HT-29 (cell line): Measurements from ENCODE around the gene HARS2. TPM values are rescaled to one million over a fixed set of nuclear protein-coding genes. Genes with fewer than 3 reads are reported as not detected.
"Not testable (repeated sequence)": the region's sequence is repeated elsewhere in the genome, so short reads cannot be mapped to it uniquely, and the experiment has no call there.

Experiments
- DNase-seq: peaks from one replicate; pipeline ENCODE4 v3.0.0-alpha.2; 2015; ENCODE audit warnings: low spot score
- small RNA-seq: library from RNA; depleted of rRNA; stranded (forward); fragments of <200 nt; gene quantifications from one replicate; pipeline ENCODE3, GENCODE V24; 2014
- total RNA-seq: library from RNA; depleted of rRNA; stranded (reverse); fragments of >200 nt; shearing (Covaris generic); gene quantifications from 2 replicates; pipeline ENCODE4 v1.2.3, GENCODE V29; 2014; rRNA removed

The HARS2 gene
- total RNA-seq, 1 experiment from 2014 or later = 20.4 TPM

- peak; percentile 96 for DNase-seq
These were observed 9.2 kb downstream of the HARS2 start, which contains the start of gene ZMAT2 for GRCh38 chr5:140700177-140701144. Gene ZMAT2 (plus strand): TSS chr5:140700447. CDS start chr5:140700461, 14 bp downstream.

- DNase-seq = no peak
These were observed 16.6 kb downstream of the HARS2 start for GRCh38 chr5:140707812-140708211.

- not testable (repeated sequence) for DNase-seq
These were observed 17.5 kb downstream of the HARS2 start for GRCh38 chr5:140708787-140709186.

GRCh38 chr5:140710899-140711552 is 19.8 kb downstream of the HARS2 start:
- DNase-seq = peak; percentile 99

GRCh38 chr5:140711794-140712193 is 20.5 kb downstream of the HARS2 start:
- no peak for DNase-seq

GRCh38 chr5:140713562-140714094 is 22.4 kb downstream of the HARS2 start:
- DNase-seq = no peak

- not testable (repeated sequence) for DNase-seq
These were observed 25.0 kb downstream of the HARS2 start for GRCh38 chr5:140716238-140716637.

GRCh38 chr5:140718266-140718592 is 27.0 kb downstream of the HARS2 start:
- no peak for DNase-seq

GRCh38 chr5:140720738-140721137 is 29.5 kb downstream of the HARS2 start:
- DNase-seq = not testable (repeated sequence)

- DNase-seq = not testable (repeated sequence)
These were observed 30.1 kb downstream of the HARS2 start for GRCh38 chr5:140721395-140721794.

GRCh38 chr5:140725799-140726471 is 34.7 kb downstream of the HARS2 start:
- DNase-seq = peak; percentile 70

GRCh38 chr5:140733098-140733497 is 41.8 kb downstream of the HARS2 start:
- DNase-seq = no peak

GRCh38 chr5:140734354-140734753 is 43.1 kb downstream of the HARS2 start:
- peak; percentile 36 for DNase-seq

GRCh38 chr5:140737486-140737885 is 46.2 kb downstream of the HARS2 start:
- no peak for DNase-seq

GRCh38 chr5:140741967-140742366 is 50.7 kb downstream of the HARS2 start:
- DNase-seq = no peak

Small RNAs within 50 kb of the gene (small RNA-seq; reads per million reads assigned to genes)
- gene VTRNA1-1 (7.7 reads per million, percentile 86 among the genes with 10 or more reads in this experiment), gene VTRNA1-2 (3.0 reads per million, percentile 75 among the genes with 10 or more reads in this experiment), gene VTRNA1-3 (not detected)

Other genes starting within 250 kb of the HARS2 start
- 3.0 and 6.5 TPM in 2 replicates for gene EIF4EBP3, start 143.8 kb upstream of the HARS2 start, total RNA-seq
- 53.1 and 61.3 TPM in 2 replicates for gene SRA1, start 134.0 kb upstream of the HARS2 start, total RNA-seq
- gene APBB3, start 126.9 kb upstream of the HARS2 start, total RNA-seq = 12.1 and 19.5 TPM in 2 replicates
- 29.9 and 30.2 TPM in 2 replicates for gene SLC35A4, start 126.6 kb upstream of the HARS2 start, total RNA-seq
- 8.0 and 12.2 TPM in 2 replicates for gene CD14, start 58.3 kb upstream of the HARS2 start, total RNA-seq
- 39.5 and 52.2 TPM in 2 replicates for gene TMCO6, start 52.0 kb upstream of the HARS2 start, total RNA-seq
- gene NDUFA2, start 43.8 kb upstream of the HARS2 start, total RNA-seq = 112 and 134 TPM in 2 replicates
- gene IK, start 43.6 kb upstream of the HARS2 start, total RNA-seq = 48.3 and 62.7 TPM in 2 replicates
- 39.1 and 45.8 TPM in 2 replicates for gene WDR55, start 26.6 kb upstream of the HARS2 start, total RNA-seq
- 2.7 and 2.9 TPM in 2 replicates for gene DND1, start 17.9 kb upstream of the HARS2 start, total RNA-seq
- gene HARS1, start 85 bp upstream of the HARS2 start, total RNA-seq = 70.2 and 70.8 TPM in 2 replicates
- gene ZMAT2, start 9.0 kb downstream of the HARS2 start, total RNA-seq = 26.8 and 29.3 TPM in 2 replicates
- gene PCDHA1, start 94.7 kb downstream of the HARS2 start, total RNA-seq = not detected in 2 replicates
- gene PCDHA2, start 103.4 kb downstream of the HARS2 start, total RNA-seq = 0.05 TPM in 1 of 2 replicates, not detected in the other
- gene PCDHA3, start 109.6 kb downstream of the HARS2 start, total RNA-seq = not detected in 2 replicates
- not detected in 2 replicates for gene PCDHA4, start 115.6 kb downstream of the HARS2 start, total RNA-seq
- gene PCDHA5, start 130.2 kb downstream of the HARS2 start, total RNA-seq = not detected in 2 replicates
- not detected in 2 replicates for gene PCDHA6, start 136.5 kb downstream of the HARS2 start, total RNA-seq
- gene PCDHA7, start 142.8 kb downstream of the HARS2 start, total RNA-seq = not detected in 2 replicates
- gene PCDHA8, start 149.7 kb downstream of the HARS2 start, total RNA-seq = not detected in 2 replicates
- not detected in 2 replicates for gene PCDHA9, start 156.9 kb downstream of the HARS2 start, total RNA-seq
- 0.25 TPM in 1 of 2 replicates, not detected in the other for gene PCDHA10, start 164.4 kb downstream of the HARS2 start, total RNA-seq
- gene PCDHA11, start 177.5 kb downstream of the HARS2 start, total RNA-seq = not detected in 2 replicates
- 0.13 TPM in 1 of 2 replicates, not detected in the other for gene PCDHA12, start 183.9 kb downstream of the HARS2 start, total RNA-seq
- gene PCDHA13, start 190.7 kb downstream of the HARS2 start, total RNA-seq = not detected in 2 replicates
- gene PCDHAC1, start 234.8 kb downstream of the HARS2 start, total RNA-seq = not detected in 2 replicates